HCT116 (cell line): ENCODE measurements around the gene UBE2M. TPM values are rescaled to one million over a fixed set of nuclear protein-coding genes. Genes with fewer than 3 reads are reported as not detected.

Experiments
- ATAC-seq: fragments of 200-7000 bp; cut with Tn5 transposase; 2 replicates; pipeline ENCODE4 v1.9.1; 2020; ENCODE audit warnings: mild to moderate bottlenecking, moderate library complexity
- BruUV-seq: library from RNA; stranded (reverse); fragments of 400-500 nt; replicated peaks from 2 replicates; lab custom pipeline; 2021; lab: Mats Ljungman, UMichigan
- CTCF ChIA-PET: fragments of 300-600 bp; sonication (Branson Sonifier 250); formaldehyde crosslinking; loops from one replicate; lab custom pipeline; 2021; ENCODE audit warnings: antibody characterized with exemption; lab: Charles Lee
- POLR2A ChIA-PET: fragments of 300-600, 350-600 bp; sonication (Branson Sonifier 250); formaldehyde crosslinking; loops from one replicate; lab custom pipeline; 2021; ENCODE audit warnings: antibody characterized with exemption; lab: Charles Lee
- RAD21 ChIA-PET, 2 experiments: fragments of 300-600 bp; sonication (Branson Sonifier 250); formaldehyde crosslinking; loops; one replicate each; lab custom pipeline; 2023; ENCODE audit warnings: low total read pairs in 2 of 2; ENCODE audit not compliant: uncharacterized antibody in 2 of 2, unreplicated experiment in 2 of 2, low non-redundant PET in 1 of 2; lab: Charles Lee
- DNase-seq: peaks from one replicate; pipeline ENCODE4 v3.0.0-alpha.2; 2010; ENCODE audit warnings: low read depth, low spot score
- H2AFZ ChIP-seq: fragments of 200-600 bp; shearing (Covaris generic), sonication (generic); 2 replicates; pipeline ENCODE4 v1.6.1; 2017; ENCODE audit warnings: low read depth, mixed run types, mixed read lengths, antibody characterized with exemption, low read length; ENCODE audit not compliant: poor library complexity, severe bottlenecking
- H3K27ac ChIP-seq: 2 replicates; pipeline ENCODE4 v1.5.1; 2012; ENCODE audit warnings: low read depth, low read length
- H3K27me3 ChIP-seq: fragments of 200-600 bp; sonication (generic); 2 replicates; pipeline ENCODE4 v1.6.1; 2016; ENCODE audit warnings: mixed run types, low read length, mixed read lengths; ENCODE audit not compliant: insufficient read depth
- H3K36me3 ChIP-seq, 2 experiments: fragments of 200-500 bp in 1 of 2; fragments of 200-600 bp in 1 of 2; sonication (Bioruptor generic) in 1 of 2; sonication (generic) in 1 of 2; 2 replicates each; pipeline versions ENCODE4 v1.5.1 to v1.6.1; 2014 to 2016; ENCODE audit warnings: low read length in 2 of 2, inconsistent platforms in 1 of 2, mixed read lengths in 1 of 2, mixed run types in 1 of 2; ENCODE audit not compliant: insufficient read depth in 2 of 2, control insufficient read depth in 1 of 2
- H3K4me1 ChIP-seq, 2 experiments: fragments of 200-600 bp in 1 of 2; sonication (generic) in 1 of 2; 2 replicates each; pipeline versions ENCODE4 v1.5.1 to v1.6.1; 2012 to 2017; ENCODE audit warnings: low read length in 2 of 2, inconsistent platforms in 1 of 2, mild to moderate bottlenecking in 1 of 2, mixed read lengths in 1 of 2, mixed run types in 1 of 2, moderate library complexity in 1 of 2; ENCODE audit not compliant: insufficient read depth in 2 of 2, control insufficient read depth in 1 of 2
- H3K4me2 ChIP-seq: fragments of 200-600 bp; sonication (generic); 2 replicates; pipeline ENCODE4 v1.6.1; 2017; ENCODE audit warnings: mixed run types, low read length, mixed read lengths
- H3K4me3 ChIP-seq, 2 experiments: fragments of 200-600 bp in 1 of 2; sonication (generic) in 1 of 2; replicated peaks in 1 of 2; 2 replicates each; pipeline ENCODE4 v1.5.1; 2011 to 2016; ENCODE audit warnings: low read length in 2 of 2, control low read depth in 1 of 2, low read depth in 1 of 2, mild to moderate bottlenecking in 1 of 2, mixed read lengths in 1 of 2, mixed run types in 1 of 2
- H3K79me2 ChIP-seq: fragments of 200-600 bp; sonication (generic); 2 replicates; pipeline ENCODE4 v1.6.1; 2017; ENCODE audit warnings: mild to moderate bottlenecking, mixed run types, low read length, moderate library complexity, mixed read lengths; ENCODE audit not compliant: insufficient read depth
- H3K9ac ChIP-seq: fragments of 200-600 bp; sonication (generic); 2 replicates; pipeline ENCODE4 v1.6.1; 2016; ENCODE audit warnings: low read length, mixed read lengths
- H3K9me2 ChIP-seq: fragments of 200-600 bp; sonication (generic), shearing (Covaris generic); 2 replicates; pipeline ENCODE4 v1.6.1; 2017; ENCODE audit warnings: mixed run types, mild to moderate bottlenecking, moderate library complexity; ENCODE audit not compliant: insufficient read depth
- H3K9me3 ChIP-seq, 2 experiments: fragments of 200-500 bp in 1 of 2; fragments of 200-600 bp in 1 of 2; sonication (Bioruptor generic) in 1 of 2; sonication (generic) in 1 of 2; 2 replicates each; pipeline ENCODE4 v1.6.1; 2014 to 2017; ENCODE audit warnings: low read length in 2 of 2, mixed read lengths in 2 of 2, inconsistent platforms in 1 of 2, low read depth in 1 of 2, mild to moderate bottlenecking in 1 of 2, mixed run types in 1 of 2, moderate library complexity in 1 of 2; ENCODE audit not compliant: control insufficient read depth in 1 of 2, insufficient read depth in 1 of 2
- H4K20me1 ChIP-seq: fragments of 200-600 bp; sonication (generic), shearing (Covaris generic); 2 replicates; pipeline ENCODE4 v1.6.1; 2017; ENCODE audit warnings: mixed run types, mild to moderate bottlenecking, moderate library complexity; ENCODE audit not compliant: insufficient read depth
- CEBPB ChIP-seq: IDR thresholded peaks from 2 replicates; pipeline ENCODE4 v1.6.1; 2012; ENCODE audit warnings: low read depth
- EGR1 ChIP-seq: IDR thresholded peaks from 2 replicates; pipeline ENCODE4 v1.6.1; 2012; ENCODE audit warnings: low read depth
- ELF1 ChIP-seq: IDR thresholded peaks from 2 replicates; pipeline ENCODE4 v1.6.1; 2012; ENCODE audit warnings: low read depth, borderline replicate concordance
- EZH2 ChIP-seq: fragments of 200-600 bp; sonication (generic); IDR thresholded peaks from 2 replicates; pipeline ENCODE4 v1.6.1; 2017; ENCODE audit warnings: antibody characterized with exemption, mixed run types
- EZH2phosphoT487 ChIP-seq: fragments of 200-600 bp; IDR thresholded peaks from 2 replicates; pipeline ENCODE4 v1.6.1; 2018; ENCODE audit warnings: antibody characterized with exemption, borderline replicate concordance
- FOSL1 ChIP-seq: IDR thresholded peaks from 2 replicates; pipeline ENCODE4 v1.6.1; 2012; ENCODE audit warnings: low read depth
- RAD21 ChIP-seq: IDR thresholded peaks from 2 replicates; pipeline ENCODE4 v1.6.1; 2012; ENCODE audit warnings: low read depth, mild to moderate bottlenecking
- SIN3A ChIP-seq: IDR thresholded peaks from 2 replicates; pipeline ENCODE4 v1.6.1; 2012; ENCODE audit warnings: low read depth
- SP1 ChIP-seq: IDR thresholded peaks from 2 replicates; pipeline ENCODE4 v1.6.1; 2012; ENCODE audit warnings: low read depth
- YY1 ChIP-seq: IDR thresholded peaks from 2 replicates; pipeline ENCODE4 v1.6.1; 2011; ENCODE audit warnings: low read length, low read depth, moderate library complexity, mild to moderate bottlenecking; ENCODE audit not compliant: insufficient replicate concordance; ENCODE audit errors: extremely low read depth
- ZFX ChIP-seq: fragments of 450-650 bp; IDR thresholded peaks from 2 replicates; pipeline ENCODE4 v1.6.1; 2017
- ZNF274 ChIP-seq: fragments of 200-500 bp; sonication (Bioruptor generic); IDR thresholded peaks from 2 replicates; pipeline ENCODE4 v1.6.1; 2014; ENCODE audit warnings: mild to moderate bottlenecking, low read depth, low read length, inconsistent platforms
- intact Hi-C: fragments of 100-400 bp; cut with micrococcal nuclease; formaldehyde crosslinking; loops from 2 replicates; pipeline ENCODE4 v1.10.0; 2022
- total RNA-seq: library from RNA; stranded (reverse); gene quantifications from one replicate; pipeline ENCODE4 v1.2.1, GENCODE V29; 2021; ENCODE audit not compliant: unreplicated experiment
- TF ChIP-seq, protein P1 (sequence below), 3 experiments: fragments of 200-600 bp in 1 of 3; sonication (generic) in 1 of 3; IDR thresholded peaks in 2 of 3; conservative IDR thresholded peaks in 1 of 3; 2 replicates each; pipeline ENCODE4 v1.5.1; 2012 to 2017; ENCODE audit warnings: low read depth in 2 of 3, low read length in 2 of 3, antibody characterized with exemption in 1 of 3, borderline replicate concordance in 1 of 3, control low read depth in 1 of 3, mild to moderate bottlenecking in 1 of 3, mixed read lengths in 1 of 3, mixed run types in 1 of 3, moderate library complexity in 1 of 3; ENCODE audit not compliant: insufficient read depth in 1 of 3
- TF ChIP-seq, protein P2 (sequence below): IDR thresholded peaks from 2 replicates; pipeline ENCODE4 v1.6.1; 2012; ENCODE audit warnings: low read depth
- TF ChIP-seq, protein P3 (sequence below): IDR thresholded peaks from 2 replicates; pipeline ENCODE4 v1.6.1; 2012

The UBE2M gene
- total RNA-seq, 1 experiment from 2014 or later, result 120 TPM

DNA sequence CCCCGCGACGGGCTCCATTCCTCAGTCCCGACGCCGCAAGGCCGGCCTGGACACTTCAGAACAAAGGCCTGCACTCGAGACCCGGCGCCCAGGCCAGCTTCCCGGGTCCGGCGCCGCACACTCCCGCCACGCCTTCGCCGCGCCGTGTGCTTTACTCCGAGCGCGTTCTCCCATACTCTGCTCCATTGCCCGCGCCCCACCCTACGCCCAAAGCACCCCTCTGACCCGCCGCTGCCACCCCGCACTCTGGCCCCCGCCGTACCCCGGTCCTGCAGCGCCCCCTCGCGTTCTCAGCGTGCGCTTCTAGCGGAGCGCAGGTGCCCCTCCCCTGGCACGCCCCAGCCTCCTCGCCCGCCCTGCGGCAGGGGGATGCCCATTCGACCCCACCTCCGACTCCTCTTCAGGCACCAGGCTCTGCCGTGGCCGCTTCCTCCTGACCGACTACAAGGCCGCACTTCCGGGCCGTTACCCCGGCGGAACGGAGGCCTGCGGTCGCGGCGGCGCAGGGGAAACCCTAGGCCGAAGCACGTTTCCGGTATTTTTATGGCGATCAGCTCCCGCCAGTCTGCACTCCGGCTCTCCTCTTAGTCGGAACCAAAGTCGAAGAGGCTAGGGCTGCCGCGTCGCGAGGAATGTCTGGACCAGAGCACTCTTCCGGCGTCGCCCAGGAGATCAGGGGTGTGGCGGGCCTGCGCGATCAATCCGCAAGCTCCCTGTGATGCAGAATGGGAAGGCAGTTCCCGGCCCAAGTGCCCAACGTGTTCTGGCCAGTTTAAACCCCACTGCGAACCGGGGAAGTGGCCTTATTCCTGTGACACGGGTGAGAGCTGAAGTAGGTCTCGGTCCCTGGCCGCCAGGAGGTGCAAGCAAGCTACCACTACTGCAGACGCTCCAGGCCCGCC lies 38.8 kb downstream of the UBE2M start, which contains the start of gene ZBTB45 (continued):
- TF ChIP-seq, protein P1, sequence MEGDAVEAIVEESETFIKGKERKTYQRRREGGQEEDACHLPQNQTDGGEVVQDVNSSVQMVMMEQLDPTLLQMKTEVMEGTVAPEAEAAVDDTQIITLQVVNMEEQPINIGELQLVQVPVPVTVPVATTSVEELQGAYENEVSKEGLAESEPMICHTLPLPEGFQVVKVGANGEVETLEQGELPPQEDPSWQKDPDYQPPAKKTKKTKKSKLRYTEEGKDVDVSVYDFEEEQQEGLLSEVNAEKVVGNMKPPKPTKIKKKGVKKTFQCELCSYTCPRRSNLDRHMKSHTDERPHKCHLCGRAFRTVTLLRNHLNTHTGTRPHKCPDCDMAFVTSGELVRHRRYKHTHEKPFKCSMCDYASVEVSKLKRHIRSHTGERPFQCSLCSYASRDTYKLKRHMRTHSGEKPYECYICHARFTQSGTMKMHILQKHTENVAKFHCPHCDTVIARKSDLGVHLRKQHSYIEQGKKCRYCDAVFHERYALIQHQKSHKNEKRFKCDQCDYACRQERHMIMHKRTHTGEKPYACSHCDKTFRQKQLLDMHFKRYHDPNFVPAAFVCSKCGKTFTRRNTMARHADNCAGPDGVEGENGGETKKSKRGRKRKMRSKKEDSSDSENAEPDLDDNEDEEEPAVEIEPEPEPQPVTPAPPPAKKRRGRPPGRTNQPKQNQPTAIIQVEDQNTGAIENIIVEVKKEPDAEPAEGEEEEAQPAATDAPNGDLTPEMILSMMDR (IDR thresholded peaks at IDR 0.05 in 2 of 3, conservative IDR thresholded peaks at IDR 0.05 in 1 of 3; ENCODE audit: borderline replicate concordance in 1 of 3, insufficient read depth in 1 of 3, low read depth in 2 of 3, low read length in 2 of 3), result peak; percentile 69 to 75 (median 71)
- TF ChIP-seq SP1 (peak; percentile 83), SIN3A (peak; percentile 81), RAD21 (peak; percentile 90)

DNA sequence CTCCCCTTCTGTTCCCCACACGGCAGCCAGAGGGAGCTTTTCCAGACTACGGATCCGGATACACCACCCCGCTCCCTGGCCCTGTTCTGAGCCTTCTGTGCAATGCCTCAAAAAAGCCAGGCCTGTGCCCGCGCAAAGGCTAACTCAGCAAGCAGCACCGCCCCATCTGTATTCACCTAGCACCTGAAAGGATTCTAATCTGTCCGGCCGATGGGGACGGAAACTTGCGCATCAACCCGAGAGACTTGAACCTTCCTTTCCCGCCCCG lies 39.4 kb downstream of the UBE2M start:
- H3K4me3 ChIP-seq, result peak overlapping the region; percentile 78 to 90
- H2AFZ ChIP-seq, result no peak overlapping the region
- CTCF ChIA-PET, result interaction anchor here (0.5 to 3.3 kb wide), 11 partner anchors 12 to 291 kb away, joined by 3 to 20 read pairs (median 4); partner anchors contain the start of genes CHMP2A, TRIM28, ZNF446 and ZNF497
- H3K9me3 ChIP-seq, result no peaks in the 10 kb centered on the region
- H3K79me2 ChIP-seq, result peaks cover 47% of the 10 kb centered on the region
- POLR2A ChIA-PET, result interaction anchor here (1.3 to 3.8 kb wide), 5 partner anchors 18 to 156 kb away, joined by 3 to 33 read pairs (median 10); partner anchors contain the start of genes CHMP2A, TRIM28 and ZNF497
- H3K9me2 ChIP-seq, result no peaks in the 10 kb centered on the region
- BruUV-seq, result no TSS peak
- DNase-seq, result no peak
- no peaks in the 10 kb centered on the region for H4K20me1 ChIP-seq
- peaks cover 2 to 17% of the 10 kb centered on the region in 2 experiments; a peak in 2 of 4 replicates for H3K36me3 ChIP-seq
- RAD21 ChIA-PET, result interaction anchor here in 1 of 2 experiments (2.2 kb wide), 1 partner anchor 36 kb away, joined by 6 read pairs; the partner anchor contains the start of gene CHMP2A
- intact Hi-C loops, result loop anchor here (1.0 to 5.0 kb wide), 3 partner anchors 25 to 302 kb away; partner anchors contain the start of genes TRIM28 and ZSCAN22
- H3K4me1 ChIP-seq, result peaks cover 12 to 38% of the 10 kb centered on the region in 2 experiments
- H3K4me2 ChIP-seq, result peak overlapping the region; percentile 91
- H3K9ac ChIP-seq, result peak overlapping the region; percentile 84
- H3K27ac ChIP-seq, result peak overlapping the region; percentile 91
- no peaks in the 10 kb centered on the region for H3K27me3 ChIP-seq
- peak; percentile 41 for ATAC-seq
- TF ChIP-seq ZNF274 (no peak), FOSL1 (no peak), CEBPB (no peak), SP1 (no peak), EZH2 (no peak), ELF1 (no peak), ZFX (no peak), EGR1 (no peak), EZH2phosphoT487 (no peak), YY1 (peak; percentile 25)
- TF ChIP-seq, protein P2, sequence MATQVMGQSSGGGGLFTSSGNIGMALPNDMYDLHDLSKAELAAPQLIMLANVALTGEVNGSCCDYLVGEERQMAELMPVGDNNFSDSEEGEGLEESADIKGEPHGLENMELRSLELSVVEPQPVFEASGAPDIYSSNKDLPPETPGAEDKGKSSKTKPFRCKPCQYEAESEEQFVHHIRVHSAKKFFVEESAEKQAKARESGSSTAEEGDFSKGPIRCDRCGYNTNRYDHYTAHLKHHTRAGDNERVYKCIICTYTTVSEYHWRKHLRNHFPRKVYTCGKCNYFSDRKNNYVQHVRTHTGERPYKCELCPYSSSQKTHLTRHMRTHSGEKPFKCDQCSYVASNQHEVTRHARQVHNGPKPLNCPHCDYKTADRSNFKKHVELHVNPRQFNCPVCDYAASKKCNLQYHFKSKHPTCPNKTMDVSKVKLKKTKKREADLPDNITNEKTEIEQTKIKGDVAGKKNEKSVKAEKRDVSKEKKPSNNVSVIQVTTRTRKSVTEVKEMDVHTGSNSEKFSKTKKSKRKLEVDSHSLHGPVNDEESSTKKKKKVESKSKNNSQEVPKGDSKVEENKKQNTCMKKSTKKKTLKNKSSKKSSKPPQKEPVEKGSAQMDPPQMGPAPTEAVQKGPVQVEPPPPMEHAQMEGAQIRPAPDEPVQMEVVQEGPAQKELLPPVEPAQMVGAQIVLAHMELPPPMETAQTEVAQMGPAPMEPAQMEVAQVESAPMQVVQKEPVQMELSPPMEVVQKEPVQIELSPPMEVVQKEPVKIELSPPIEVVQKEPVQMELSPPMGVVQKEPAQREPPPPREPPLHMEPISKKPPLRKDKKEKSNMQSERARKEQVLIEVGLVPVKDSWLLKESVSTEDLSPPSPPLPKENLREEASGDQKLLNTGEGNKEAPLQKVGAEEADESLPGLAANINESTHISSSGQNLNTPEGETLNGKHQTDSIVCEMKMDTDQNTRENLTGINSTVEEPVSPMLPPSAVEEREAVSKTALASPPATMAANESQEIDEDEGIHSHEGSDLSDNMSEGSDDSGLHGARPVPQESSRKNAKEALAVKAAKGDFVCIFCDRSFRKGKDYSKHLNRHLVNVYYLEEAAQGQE, result no peak
- TF ChIP-seq, protein P1 (IDR thresholded peaks at IDR 0.05 in 2 of 3, conservative IDR thresholded peaks at IDR 0.05 in 1 of 3; ENCODE audit: borderline replicate concordance in 1 of 3, insufficient read depth in 1 of 3, low read depth in 2 of 3, low read length in 2 of 3), result peak; percentile 36 to 75 (median 51); a peak in 4 of 6 replicates
- TF ChIP-seq, protein P3, sequence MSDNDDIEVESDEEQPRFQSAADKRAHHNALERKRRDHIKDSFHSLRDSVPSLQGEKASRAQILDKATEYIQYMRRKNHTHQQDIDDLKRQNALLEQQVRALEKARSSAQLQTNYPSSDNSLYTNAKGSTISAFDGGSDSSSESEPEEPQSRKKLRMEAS, result no peak
